GM18868 (cell line): ENCODE data around the gene COG5.

Experiments used
- ATAC-seq: cut with Tn5 transposase; IDR thresholded peaks from one replicate; pipeline ENCODE4 v1.9.1; 2021; ENCODE audit warnings: mild to moderate bottlenecking, moderate library complexity; ENCODE audit not compliant: unreplicated experiment

COG5 gene

DNA sequence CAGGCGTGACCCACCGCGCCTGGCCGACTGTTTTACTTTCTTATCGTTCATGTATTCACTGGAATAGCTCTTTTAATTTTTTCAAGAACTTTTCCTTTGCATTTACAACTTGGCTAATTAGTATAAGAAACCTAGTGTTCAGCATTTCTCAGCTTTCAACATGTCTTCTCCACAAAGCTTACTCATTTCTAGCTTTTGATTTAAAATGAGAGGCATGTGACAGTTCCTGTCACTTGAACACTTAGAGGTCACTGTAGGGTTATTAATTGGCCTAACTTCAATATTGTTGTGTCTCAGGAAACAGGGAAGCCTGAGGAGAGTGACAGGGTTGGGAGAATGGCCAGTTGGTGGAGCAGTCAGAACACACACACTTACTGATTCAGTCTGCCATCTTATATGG is 218.9 kb downstream of the COG5 start:
- no peak for ATAC-seq

DNA sequence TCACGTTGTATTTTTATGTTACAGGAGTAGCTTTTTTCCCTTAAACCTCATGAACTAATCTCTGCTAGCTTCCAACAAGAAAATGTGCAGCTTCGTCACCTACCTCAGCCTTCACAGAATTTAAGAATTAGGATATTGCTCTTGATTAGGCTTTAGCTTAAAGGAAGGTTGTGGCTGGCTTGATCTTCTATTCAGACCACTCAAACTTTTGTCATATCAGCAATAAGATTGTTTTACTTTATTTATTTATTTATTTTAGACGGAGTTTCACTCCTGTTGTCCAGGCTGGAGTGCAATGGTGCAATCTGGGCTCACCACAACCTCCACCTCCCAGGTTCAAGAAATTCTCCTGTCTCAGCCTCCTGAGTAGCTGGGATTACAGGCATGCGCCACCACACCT is 219.4 kb downstream of the COG5 start:
- ATAC-seq: no peak

DNA sequence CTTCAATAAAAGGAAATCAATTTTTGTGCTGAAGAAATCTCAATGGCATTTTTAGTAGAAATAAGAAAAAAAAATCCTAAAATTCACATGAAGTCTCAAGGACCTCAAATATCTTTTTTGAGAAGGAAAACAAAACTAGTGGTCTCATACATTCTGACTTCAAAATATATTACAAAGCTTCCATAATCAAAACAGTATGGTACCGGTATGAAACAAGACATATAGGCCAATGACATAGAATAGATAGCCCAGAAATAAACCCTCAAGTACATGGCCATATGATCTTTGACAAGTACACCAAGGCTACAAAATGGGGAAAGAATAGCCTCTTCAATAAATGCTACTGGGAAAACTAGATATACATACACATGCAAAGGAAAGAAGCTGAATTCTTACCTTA is 225.6 kb downstream of the COG5 start:
- ATAC-seq: no peak

GRCh38 chr7:107332488-107333269 is 231.0 kb downstream of the COG5 start:
- peak; percentile 79 for ATAC-seq

- no peak for ATAC-seq
Measured at GRCh38 chr7:107330478-107330877, 233.2 kb downstream of the COG5 start.

DNA sequence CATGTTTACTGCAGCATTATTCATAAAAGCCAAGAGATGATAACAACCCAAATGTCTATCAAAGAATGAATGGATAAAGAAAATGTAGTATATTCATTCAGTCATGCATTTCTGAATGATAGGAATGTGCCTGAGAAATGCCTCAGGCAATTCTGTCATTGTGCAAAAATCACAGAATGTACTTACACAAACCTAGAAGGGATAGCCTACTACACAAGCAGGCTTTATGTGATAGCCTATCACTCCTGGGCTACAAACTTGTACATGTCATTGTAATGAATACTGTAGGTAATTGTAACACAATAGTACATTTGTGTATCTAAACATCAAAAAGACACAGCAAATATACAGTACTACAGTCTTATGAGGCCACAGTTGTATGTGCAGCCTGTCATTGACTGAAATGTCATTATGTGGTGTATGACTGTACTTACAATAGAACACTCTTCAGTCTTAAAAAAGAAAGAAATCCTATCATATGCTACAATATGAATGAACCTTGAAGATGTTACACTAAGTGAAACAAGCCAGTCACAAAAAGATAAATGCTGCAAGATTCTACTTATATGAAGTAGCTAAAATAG is 235.6 kb downstream of the COG5 start:
- no peak for ATAC-seq

- no peak for ATAC-seq
Measured at GRCh38 chr7:107326061-107326460, 237.7 kb downstream of the COG5 start.

DNA sequence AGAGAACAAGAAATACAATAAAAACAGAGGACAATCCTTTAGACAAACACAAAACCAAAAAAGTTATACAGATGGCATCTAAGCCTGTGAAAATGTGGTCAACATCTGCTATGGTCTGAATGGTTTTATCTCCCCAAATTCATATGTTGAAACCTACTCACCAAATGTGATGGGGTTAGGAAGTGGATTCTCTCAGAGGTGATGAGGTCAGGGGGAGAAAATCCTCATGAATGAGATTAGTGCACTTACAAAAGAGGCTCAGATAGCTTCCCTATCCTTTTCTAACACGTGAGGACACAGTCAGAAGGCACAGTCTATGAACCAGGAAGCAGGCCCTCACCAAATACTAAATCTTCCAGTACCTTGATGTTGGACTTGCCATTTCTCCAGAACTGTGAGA is 241.7 kb downstream of the COG5 start:
- ATAC-seq: no peak

- no peak for ATAC-seq
Measured at GRCh38 chr7:107321611-107322010, 242.1 kb downstream of the COG5 start.

DNA sequence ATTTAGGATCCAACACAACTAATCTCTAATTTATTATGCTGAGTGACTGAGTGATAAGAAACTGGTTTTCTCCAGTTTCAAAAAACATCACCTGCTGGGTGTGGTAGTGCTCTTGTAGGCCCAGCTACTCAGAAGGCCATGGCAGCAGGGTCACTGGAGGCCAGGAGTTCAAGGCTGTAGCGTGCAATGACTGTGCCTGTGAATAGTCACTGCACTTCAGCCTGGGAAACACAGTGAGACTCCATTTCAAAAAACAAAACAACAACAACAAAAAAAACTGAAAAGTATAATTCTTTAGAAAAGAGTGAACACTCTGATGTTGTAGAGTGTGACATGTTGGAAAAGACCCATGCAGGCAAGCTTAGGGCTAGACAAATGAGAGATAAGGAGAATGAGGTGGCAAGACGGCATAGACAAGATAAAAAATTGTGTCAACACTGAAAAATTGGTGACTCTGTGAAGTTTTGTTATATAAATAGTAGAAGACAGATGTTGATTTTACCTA is 243.9 kb downstream of the COG5 start:
- no peak for ATAC-seq

- no peak for ATAC-seq
Measured at GRCh38 chr7:107318523-107319160, 245.1 kb downstream of the COG5 start.

DNA sequence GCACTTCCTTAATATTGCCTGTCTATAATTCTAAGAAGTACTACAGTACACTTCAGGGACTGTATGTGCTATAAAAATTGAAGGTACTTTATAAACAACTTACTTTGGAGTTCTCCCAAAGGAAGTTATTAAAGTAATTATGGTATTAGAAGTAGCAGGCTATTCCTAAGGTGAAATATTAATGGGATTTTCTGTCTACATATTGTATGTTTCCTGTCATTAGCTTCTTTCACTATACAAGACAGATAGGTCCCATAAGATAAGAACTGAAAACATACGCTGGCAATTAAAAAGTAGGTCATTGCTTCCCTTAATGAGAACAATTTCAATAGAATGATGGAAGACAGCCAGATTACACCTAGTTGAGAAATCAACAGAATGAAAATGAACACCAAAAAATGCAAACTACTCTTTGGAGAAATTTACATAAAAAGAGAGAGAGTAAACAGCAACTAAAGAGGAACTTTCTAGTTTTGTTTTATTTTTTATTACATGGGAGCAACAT is 248.0 kb downstream of the COG5 start:
- ATAC-seq: no peak

DNA sequence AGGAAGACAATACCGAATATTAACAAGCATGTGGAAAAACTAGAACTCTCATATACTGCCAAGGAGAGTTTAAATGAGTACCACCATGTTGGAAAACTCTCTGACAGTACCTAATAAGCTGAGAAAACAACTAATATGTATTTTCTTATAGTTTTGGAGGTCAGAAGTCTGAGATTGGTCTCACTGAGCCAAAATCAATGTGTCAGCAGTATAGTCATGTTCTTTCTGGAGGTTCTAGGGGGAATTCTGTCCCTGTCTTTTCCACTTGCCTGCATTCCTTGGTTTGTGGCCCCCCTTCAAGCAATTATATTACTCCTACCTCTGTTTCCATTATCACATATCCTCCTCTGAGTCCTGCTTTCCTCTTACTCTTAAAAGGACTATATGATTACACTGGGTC is 250.4 kb downstream of the COG5 start:
- no peak for ATAC-seq

DNA sequence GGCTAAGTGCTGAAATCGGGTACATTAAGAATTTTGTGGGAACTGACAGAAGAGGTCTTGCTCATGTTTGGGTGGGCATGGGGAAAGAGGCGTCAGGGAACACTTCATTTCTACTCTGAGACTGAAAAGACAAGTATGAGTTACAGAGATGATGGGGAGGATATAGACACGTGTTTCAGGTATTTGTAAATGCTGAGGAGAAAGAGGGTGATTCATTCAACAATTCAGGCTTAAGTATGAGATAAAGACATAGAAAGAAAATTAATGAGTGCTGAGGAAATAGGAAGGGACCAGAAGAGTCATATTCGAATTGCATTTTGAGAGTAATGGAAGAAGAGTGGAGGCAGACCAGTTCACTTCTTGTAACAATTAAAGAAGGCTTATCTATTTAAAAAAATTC is 251.3 kb downstream of the COG5 start:
- no peak for ATAC-seq

DNA sequence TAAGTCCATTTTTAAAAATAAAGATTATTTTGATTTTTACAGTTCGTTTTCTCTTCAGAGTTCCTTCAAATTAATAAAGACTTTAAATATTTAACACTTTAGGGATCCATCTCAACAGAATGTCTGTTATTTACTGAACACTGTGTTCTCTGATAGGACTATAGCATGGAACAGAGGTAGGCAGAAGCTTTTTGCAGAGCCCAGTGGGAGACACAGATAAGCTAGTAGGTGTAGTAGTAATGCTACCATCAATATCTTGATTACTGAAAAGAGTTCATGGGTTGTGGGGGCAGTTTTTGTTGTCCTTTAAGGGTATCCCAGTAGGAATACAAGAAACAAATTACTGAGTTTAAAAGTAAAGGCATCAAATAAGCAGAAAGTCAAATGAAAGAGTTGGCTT is 254.4 kb downstream of the COG5 start:
- ATAC-seq: no peak

- ATAC-seq: no peak
Measured at GRCh38 chr7:107304636-107305035, 259.1 kb downstream of the COG5 start.

DNA sequence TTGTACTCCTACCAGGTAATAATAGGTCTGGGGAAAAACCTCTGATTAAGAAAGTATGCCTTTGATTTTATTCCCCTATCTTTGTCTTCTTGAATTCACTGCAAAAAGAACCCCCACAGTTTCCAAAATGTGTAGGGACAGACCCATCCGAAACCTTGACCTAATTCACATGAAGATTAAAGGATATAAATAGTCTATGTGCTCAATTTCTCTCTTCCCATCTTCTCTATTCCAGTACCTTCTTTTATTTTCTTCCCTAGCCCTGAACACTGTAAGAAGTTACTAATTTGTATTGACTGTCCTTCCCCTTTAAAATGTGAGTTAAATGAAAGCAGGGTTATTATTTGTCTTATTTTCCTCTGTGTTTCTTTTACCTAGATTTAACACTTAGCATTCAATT is 259.7 kb downstream of the COG5 start:
- no peak for ATAC-seq

DNA sequence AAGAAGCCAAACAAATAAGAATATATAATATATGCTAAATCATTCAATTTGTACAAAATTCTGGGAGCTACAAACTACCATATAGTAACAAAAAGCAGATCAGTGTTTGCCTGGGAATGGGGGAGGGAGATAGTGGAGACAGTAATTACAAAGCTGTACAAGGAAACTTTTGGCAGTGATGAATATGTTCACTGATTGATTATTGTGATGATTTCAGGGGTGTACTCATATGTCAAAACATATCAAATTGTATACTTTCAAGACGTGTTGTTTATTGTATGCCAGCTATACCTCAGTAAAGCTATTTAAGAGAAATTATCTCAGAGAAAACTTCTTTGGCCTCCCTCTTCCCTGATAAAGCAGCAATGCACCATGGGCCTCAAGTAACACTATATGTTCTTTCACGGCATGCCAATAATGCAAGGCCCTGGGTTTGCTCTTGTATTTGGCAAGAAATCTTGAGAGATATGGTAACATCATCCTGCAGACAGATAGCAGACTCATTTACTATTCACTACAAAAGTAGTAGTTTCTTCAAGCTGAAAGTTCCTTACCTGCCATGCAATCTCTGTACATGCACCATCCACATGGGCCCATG is 261.4 kb downstream of the COG5 start:
- ATAC-seq: no peak

- no peak for ATAC-seq
Measured at GRCh38 chr7:107294182-107294581, 269.5 kb downstream of the COG5 start.

DNA sequence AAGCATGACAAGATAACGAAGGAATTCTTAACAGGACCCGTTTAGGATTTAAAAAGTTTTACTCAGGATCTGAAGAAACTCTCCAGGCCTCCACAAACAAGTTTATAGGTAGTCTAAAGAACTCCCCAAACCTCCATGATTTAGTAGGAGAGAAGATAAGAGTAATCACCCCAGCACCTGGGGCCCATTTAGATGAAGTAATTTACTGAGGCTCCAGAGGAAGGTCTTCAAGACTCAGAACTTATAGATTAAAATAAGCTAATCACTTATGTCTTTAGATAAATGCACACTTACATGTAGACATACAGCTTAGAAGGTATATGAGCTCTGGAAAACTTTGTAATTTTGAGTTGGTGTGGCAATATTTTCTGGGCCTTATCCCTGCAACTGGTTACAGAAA is 271.1 kb downstream of the COG5 start:
- ATAC-seq: no peak

GRCh38 chr7:107291434-107291833 is 272.3 kb downstream of the COG5 start:
- no peak for ATAC-seq
